RCC 7860 (cell line): Measurements from ENCODE around the gene CALY.

Experiments
- DNase-seq: peaks from one replicate; pipeline ENCODE4 v3.0.0-alpha.2; 2015; ENCODE audit warnings: low spot score
- FAIRE-seq: peaks from 2 replicates; lab custom pipeline; 2012; peaks lifted over from hg19 to GRCh38; lab: Jason Lieb, UNC

CALY gene

GRCh38 chr10:133366751-133367150, 30.1 kb upstream of the CALY start:
- FAIRE-seq = no peak
- no peak for DNase-seq

- FAIRE-seq (no peak), DNase-seq (no peak)
These were observed 29.4 kb upstream of the CALY start for GRCh38 chr10:133366130-133366478.

GRCh38 chr10:133365461-133366129, 28.9 kb upstream of the CALY start:
- no peak for DNase-seq
- no peak for FAIRE-seq

GRCh38 chr10:133364645-133365431, 28.1 kb upstream of the CALY start:
- DNase-seq (no peak), FAIRE-seq (no peak)

- FAIRE-seq = no peak
These were observed 26.1 kb upstream of the CALY start for GRCh38 chr10:133362846-133363245.

GRCh38 chr10:133361773-133362441, 25.2 kb upstream of the CALY start:
- FAIRE-seq (no peak), DNase-seq (no peak)

More at GRCh38 chr10:133362846-133363245, 26.1 kb upstream of the CALY start:
- no peak for DNase-seq

- DNase-seq (no peak), FAIRE-seq (no peak)
These were observed 24.5 kb upstream of the CALY start for GRCh38 chr10:133361227-133361626.

GRCh38 chr10:133359972-133360610, 23.4 kb upstream of the CALY start:
- FAIRE-seq (no peak), DNase-seq (no peak)

GRCh38 chr10:133359554-133359971, 22.9 kb upstream of the CALY start:
- DNase-seq (no peak), FAIRE-seq (no peak)

GRCh38 chr10:133358925-133359310, 22.2 kb upstream of the CALY start:
- no peak for DNase-seq
- FAIRE-seq = no peak

- DNase-seq (no peak), FAIRE-seq (no peak)
These were observed 21.6 kb upstream of the CALY start for GRCh38 chr10:133358162-133358924.

- FAIRE-seq = no peak
- no peak for DNase-seq
These were observed 20.8 kb upstream of the CALY start, which contains the start of gene FUOM for GRCh38 chr10:133357285-133358161. Gene FUOM, minus strand, starts transcription at chr10:133358019. Its CDS starts 12 bp downstream, at chr10:133358007.

GRCh38 chr10:133356549-133357284, 20.0 kb upstream of the CALY start:
- FAIRE-seq (no peak), DNase-seq (no peak)

GRCh38 chr10:133355991-133356390, 19.3 kb upstream of the CALY start:
- DNase-seq (no peak), FAIRE-seq (no peak)

- FAIRE-seq (no peak), DNase-seq (no peak)
These were observed 18.6 kb upstream of the CALY start for GRCh38 chr10:133355266-133355665.

GRCh38 chr10:133354672-133355240, 18.1 kb upstream of the CALY start:
- no peak for FAIRE-seq
- DNase-seq = no peak

GRCh38 chr10:133353988-133354605, 17.4 kb upstream of the CALY start:
- no peak for DNase-seq
- FAIRE-seq = no peak
